Measurements from ENCODE around the gene PLCL2.

DNA sequence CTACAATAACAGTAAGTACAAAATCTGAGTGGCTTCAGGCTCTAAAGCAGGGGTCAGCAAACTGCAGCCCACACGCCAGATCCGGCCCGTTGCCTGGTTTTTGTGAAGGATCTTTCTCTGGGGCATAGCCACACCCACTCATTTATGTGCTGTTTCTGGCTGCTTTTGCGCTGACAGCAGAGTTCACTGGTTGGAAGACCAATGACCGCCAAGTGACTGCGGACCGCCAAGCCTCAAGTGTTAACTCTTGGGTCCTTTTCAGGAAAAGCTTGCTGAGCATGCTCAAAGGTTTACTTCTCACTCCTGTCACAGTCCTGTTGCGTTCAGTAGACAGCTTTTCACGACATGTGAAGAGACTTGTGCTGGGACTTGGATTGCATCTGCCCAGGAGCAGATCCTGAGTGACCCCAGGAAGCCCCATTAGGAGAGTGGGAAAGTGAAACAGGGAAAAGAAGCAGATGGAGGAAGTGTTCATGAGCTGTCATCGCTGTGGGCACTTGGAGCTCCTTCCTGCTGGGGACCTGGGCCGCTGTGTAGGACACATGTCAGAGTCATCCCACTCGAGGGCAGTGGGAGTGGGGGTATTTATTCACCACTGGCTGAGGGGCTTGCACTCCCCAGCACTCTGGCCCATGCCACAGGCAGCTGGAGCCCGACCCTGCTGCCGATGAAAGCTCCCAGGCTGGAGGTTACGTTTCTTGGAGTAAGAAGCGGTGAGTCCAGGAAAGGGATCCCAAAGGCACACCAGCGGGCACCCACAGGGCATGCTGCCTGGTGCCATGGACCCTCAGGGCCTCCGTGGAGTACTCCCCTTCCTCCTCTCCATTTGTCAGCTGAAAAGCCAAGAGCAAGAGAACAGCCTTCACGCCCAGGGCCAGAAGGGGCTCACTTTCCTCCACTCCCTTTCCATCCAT, 249.1 kb downstream of the PLCL2 start:
- TF ChIP-seq, protein P1, sequence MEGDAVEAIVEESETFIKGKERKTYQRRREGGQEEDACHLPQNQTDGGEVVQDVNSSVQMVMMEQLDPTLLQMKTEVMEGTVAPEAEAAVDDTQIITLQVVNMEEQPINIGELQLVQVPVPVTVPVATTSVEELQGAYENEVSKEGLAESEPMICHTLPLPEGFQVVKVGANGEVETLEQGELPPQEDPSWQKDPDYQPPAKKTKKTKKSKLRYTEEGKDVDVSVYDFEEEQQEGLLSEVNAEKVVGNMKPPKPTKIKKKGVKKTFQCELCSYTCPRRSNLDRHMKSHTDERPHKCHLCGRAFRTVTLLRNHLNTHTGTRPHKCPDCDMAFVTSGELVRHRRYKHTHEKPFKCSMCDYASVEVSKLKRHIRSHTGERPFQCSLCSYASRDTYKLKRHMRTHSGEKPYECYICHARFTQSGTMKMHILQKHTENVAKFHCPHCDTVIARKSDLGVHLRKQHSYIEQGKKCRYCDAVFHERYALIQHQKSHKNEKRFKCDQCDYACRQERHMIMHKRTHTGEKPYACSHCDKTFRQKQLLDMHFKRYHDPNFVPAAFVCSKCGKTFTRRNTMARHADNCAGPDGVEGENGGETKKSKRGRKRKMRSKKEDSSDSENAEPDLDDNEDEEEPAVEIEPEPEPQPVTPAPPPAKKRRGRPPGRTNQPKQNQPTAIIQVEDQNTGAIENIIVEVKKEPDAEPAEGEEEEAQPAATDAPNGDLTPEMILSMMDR (IDR thresholded peaks at IDR 0.05): no peak
- no peak for TF ChIP-seq POLR2A (IDR thresholded peaks at IDR 0.05)
- TF ChIP-seq POLR2AphosphoS5 (IDR thresholded peaks at IDR 0.05; ENCODE audit: insufficient read depth in 1 of 2, low read depth in 1 of 2): no peak

Measured in vagina (tissue), 2 donors.